Neural cell (in vitro differentiated cells): Measurements from ENCODE around the gene HDAC4. TPM values are rescaled to one million over a fixed set of nuclear protein-coding genes. Genes with fewer than 3 reads are reported as not detected.

Source experiments
- H2AFZ ChIP-seq: fragments of 200-600, 300-800 bp; sonication (generic), shearing (Covaris generic); 2 replicates; pipeline ENCODE4 v1.6.0; 2014; ENCODE audit warnings: low read depth, mild to moderate bottlenecking, antibody characterized with exemption, low read length, moderate library complexity
- H3F3A ChIP-seq: fragments of 200-600 bp; shearing (Covaris generic); 2 replicates; pipeline ENCODE4 v1.6.1; 2016; ENCODE audit warnings: mild to moderate bottlenecking, moderate library complexity, mixed read lengths, antibody characterized with exemption, low read length; ENCODE audit not compliant: insufficient read depth, poor library complexity, severe bottlenecking
- H3K27ac ChIP-seq: fragments of 200-600, 300-800 bp; sonication (generic), shearing (Covaris generic); 2 replicates; pipeline ENCODE4 v1.5.1; 2014; ENCODE audit warnings: mild to moderate bottlenecking, low read length, moderate library complexity
- H3K27me3 ChIP-seq: fragments of 300-800, 200-600 bp; sonication (generic), shearing (Covaris generic); 2 replicates; pipeline ENCODE4 v1.6.0; 2014; ENCODE audit warnings: mild to moderate bottlenecking, low read depth, low read length, moderate library complexity; ENCODE audit not compliant: insufficient read depth
- H3K36me3 ChIP-seq: fragments of 300-800, 200-600 bp; sonication (generic), shearing (Covaris generic); 2 replicates; pipeline ENCODE4 v1.5.1; 2014; ENCODE audit warnings: mild to moderate bottlenecking, antibody characterized with exemption, low read length, moderate library complexity; ENCODE audit not compliant: insufficient read depth
- H3K4me2 ChIP-seq: fragments of 300-800, 200-600 bp; sonication (generic), shearing (Covaris generic); 2 replicates; pipeline ENCODE4 v1.6.0; 2014; ENCODE audit warnings: mild to moderate bottlenecking, low read length
- H3K4me3 ChIP-seq: fragments of 300-800, 200-600 bp; sonication (generic), shearing (Covaris generic); 2 replicates; pipeline ENCODE4 v1.5.1; 2014; ENCODE audit warnings: mild to moderate bottlenecking, low read length, moderate library complexity
- H3K79me2 ChIP-seq: fragments of 200-600 bp; shearing (Covaris generic); replicated peaks from 2 replicates; pipeline ENCODE4 v1.6.0; 2014; ENCODE audit warnings: mild to moderate bottlenecking, low read length, moderate library complexity; ENCODE audit not compliant: insufficient read depth
- H3K9ac ChIP-seq: fragments of 300-800, 200-600 bp; sonication (generic), shearing (Covaris generic); 2 replicates; pipeline ENCODE4 v1.6.1; 2016; ENCODE audit warnings: mild to moderate bottlenecking, low read length, mixed read lengths
- H3K9me2 ChIP-seq: fragments of 200-600 bp; shearing (Covaris generic); 2 replicates; pipeline ENCODE4 v1.6.1; 2016; ENCODE audit warnings: mild to moderate bottlenecking, low read length, mixed read lengths; ENCODE audit not compliant: insufficient read depth
- H3K9me3 ChIP-seq: fragments of 200-600, 300-800 bp; sonication (generic), shearing (Covaris generic); 2 replicates; pipeline ENCODE4 v1.6.1; 2016; ENCODE audit warnings: mild to moderate bottlenecking, mixed run types, low read length, moderate library complexity, mixed read lengths
- H4K20me1 ChIP-seq: fragments of 200-600 bp; shearing (Covaris generic); 2 replicates; pipeline ENCODE4 v1.6.1; 2016; ENCODE audit warnings: mild to moderate bottlenecking, mixed run types; ENCODE audit not compliant: insufficient read depth
- CTCF ChIP-seq: fragments of 450-650 bp; IDR thresholded peaks from 2 replicates; pipeline ENCODE4 v1.5.1; 2014; ENCODE audit warnings: antibody characterized with exemption, mild to moderate bottlenecking, moderate library complexity; ENCODE audit not compliant: poor library complexity, severe bottlenecking
- EP300 ChIP-seq: fragments of 450-650 bp; conservative IDR thresholded peaks from 2 replicates; pipeline ENCODE4 v1.6.1; 2014; ENCODE audit warnings: antibody characterized with exemption, mild to moderate bottlenecking, moderate library complexity; ENCODE audit not compliant: poor library complexity, severe bottlenecking
- EZH2 ChIP-seq: fragments of 200-600, 300-800 bp; shearing (Covaris generic), sonication (generic); IDR thresholded peaks from 2 replicates; pipeline ENCODE4 v1.6.1; 2014; ENCODE audit warnings: antibody characterized with exemption, low read length, borderline replicate concordance, mild to moderate bottlenecking; ENCODE audit not compliant: insufficient read depth, poor library complexity, severe bottlenecking
- MXI1 ChIP-seq: fragments of 450-650 bp; conservative IDR thresholded peaks from 2 replicates; pipeline ENCODE4 v1.6.1; 2014; ENCODE audit warnings: antibody characterized with exemption, mild to moderate bottlenecking; ENCODE audit not compliant: poor library complexity, severe bottlenecking
- POLR2AphosphoS5 ChIP-seq: IDR thresholded peaks from 2 replicates; pipeline ENCODE4 v1.6.1; 2012
- RAD21 ChIP-seq: fragments of 450-650 bp; conservative IDR thresholded peaks from 2 replicates; pipeline ENCODE4 v1.6.1; 2014; ENCODE audit warnings: antibody characterized with exemption, mild to moderate bottlenecking, moderate library complexity
- REST ChIP-seq: IDR thresholded peaks from 2 replicates; pipeline ENCODE4 v1.6.1; 2012; ENCODE audit warnings: borderline replicate concordance
- SMC3 ChIP-seq: fragments of 450-650 bp; conservative IDR thresholded peaks from 2 replicates; pipeline ENCODE4 v1.6.1; 2014; ENCODE audit warnings: antibody characterized with exemption, mild to moderate bottlenecking, moderate library complexity; ENCODE audit not compliant: poor library complexity
- TAF1 ChIP-seq: IDR thresholded peaks from 2 replicates; pipeline ENCODE4 v1.6.1; 2012; ENCODE audit warnings: low read depth
- polyA plus RNA-seq: library from polyadenylated mRNA; depleted of rRNA; stranded (reverse); fragments of >200 nt; gene quantifications from 2 replicates; pipeline ENCODE4 v1.2.3, GENCODE V29; 2014

HDAC4 gene
- polyA plus RNA-seq, 1 donor from 2014 or later = 3.4 TPM

DNA sequence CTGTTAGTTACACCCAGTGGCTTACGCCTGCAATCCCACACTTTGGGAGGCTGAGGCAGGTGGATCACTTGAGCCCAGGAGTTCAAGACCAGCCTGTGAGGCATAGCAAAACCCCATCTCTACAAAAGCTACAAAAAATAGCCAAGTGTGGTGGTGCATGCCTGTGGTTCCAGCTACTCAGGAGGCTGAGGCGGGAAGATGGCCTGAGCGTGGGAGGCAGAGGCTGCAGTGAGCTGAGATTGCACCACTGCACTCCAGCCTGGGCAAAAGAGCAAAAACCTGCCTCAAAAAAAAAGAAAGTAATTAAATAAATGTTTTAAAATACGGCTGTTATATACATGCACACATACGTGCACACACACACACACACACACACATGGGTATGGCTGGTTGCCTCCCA is 194.8 kb downstream of the HDAC4 start:
- Histone ChIP-seq H3K4me2 (no peak overlapping the region), H3K27ac (no peak overlapping the region), H3K9me3 (no peaks in the 10 kb centered on the region), H2AFZ (no peak overlapping the region), H3K36me3 (no peaks in the 10 kb centered on the region), H3F3A (no peaks in the 10 kb centered on the region), H3K27me3 (no peaks in the 10 kb centered on the region), H4K20me1 (no peaks in the 10 kb centered on the region), H3K79me2 (peaks cover 3% of the 10 kb centered on the region), H3K4me3 (no peak overlapping the region), H3K9me2 (no peaks in the 10 kb centered on the region), H3K9ac (no peak overlapping the region)
- TF ChIP-seq POLR2AphosphoS5 (no peak), CTCF (no peak), REST (no peak), EP300 (no peak), EZH2 (no peak), RAD21 (no peak), TAF1 (no peak), MXI1 (no peak), SMC3 (no peak)

GRCh38 chr2:239204876-239205468 is 195.8 kb downstream of the HDAC4 start:
- no peaks in the 10 kb centered on the region for H3F3A ChIP-seq
- H3K79me2 ChIP-seq = peaks cover 3% of the 10 kb centered on the region
- H2AFZ ChIP-seq = no peak overlapping the region
- no peak overlapping the region for H3K27ac ChIP-seq
- H3K36me3 ChIP-seq = no peaks in the 10 kb centered on the region
- H3K4me2 ChIP-seq = no peak overlapping the region
- H3K27me3 ChIP-seq = no peaks in the 10 kb centered on the region
- no peak overlapping the region for H3K9ac ChIP-seq
- H3K9me2 ChIP-seq = no peaks in the 10 kb centered on the region
- TF ChIP-seq REST (no peak), CTCF (no peak), RAD21 (no peak), MXI1 (no peak), EP300 (no peak), EZH2 (no peak), TAF1 (no peak), POLR2AphosphoS5 (no peak), SMC3 (no peak)
- no peaks in the 10 kb centered on the region for H4K20me1 ChIP-seq
- H3K9me3 ChIP-seq = no peaks in the 10 kb centered on the region
- H3K4me3 ChIP-seq = no peak overlapping the region
